PC-9 (cell line): ENCODE data around the gene ELN. TPM values are rescaled to one million over a fixed set of nuclear protein-coding genes. Genes with fewer than 3 reads are reported as not detected.

Experiments
- BruUV-seq: library from RNA; stranded (reverse); fragments of 400-500 nt; replicated peaks from 2 replicates; lab custom pipeline; 2021; lab: Mats Ljungman, UMichigan
- CTCF ChIA-PET: fragments of 300-600 bp; sonication (Branson Sonifier 250); formaldehyde crosslinking; loops from one replicate; lab custom pipeline; 2022; ENCODE audit warnings: antibody characterized with exemption; lab: Charles Lee
- POLR2A ChIA-PET: fragments of 300-600 bp; sonication (Branson Sonifier 250); formaldehyde crosslinking; loops from one replicate; lab custom pipeline; 2022; ENCODE audit warnings: antibody characterized with exemption; ENCODE audit not compliant: unreplicated experiment; lab: Charles Lee
- DNase-seq, 2 experiments: peaks; one replicate each; pipeline versions ENCODE4 v3.0.0 to v3.0.0-alpha.2; 2015 to 2022; ENCODE audit warnings: mixed read lengths in 1 of 2
- H2AFZ ChIP-seq: fragments of 200-600 bp; sonication (generic); 2 replicates; pipeline ENCODE4 v1.8.1; 2017; ENCODE audit warnings: antibody characterized with exemption
- H3F3A ChIP-seq: fragments of 200-600 bp; sonication (generic); 2 replicates; pipeline ENCODE4 v1.8.1; 2017; ENCODE audit warnings: antibody characterized with exemption, mild to moderate bottlenecking, low read depth; ENCODE audit not compliant: insufficient read depth
- H3K27ac ChIP-seq: fragments of 200-600 bp; sonication (generic); 2 replicates; pipeline ENCODE4 v1.6.1; 2016; ENCODE audit warnings: mixed run types
- H3K27me3 ChIP-seq: fragments of 200-600 bp; sonication (generic); 2 replicates; pipeline ENCODE4 v1.6.1; 2016; ENCODE audit warnings: low read depth, mixed run types; ENCODE audit not compliant: insufficient read depth
- H3K36me3 ChIP-seq: fragments of 200-600 bp; sonication (generic); 2 replicates; pipeline ENCODE4 v1.6.1; 2016; ENCODE audit warnings: low read depth, mixed run types
- H3K4me1 ChIP-seq: fragments of 200-600 bp; sonication (generic); replicated peaks from 2 replicates; pipeline ENCODE4 v1.6.1; 2016; ENCODE audit warnings: mixed run types; ENCODE audit not compliant: insufficient read depth
- H3K4me2 ChIP-seq: fragments of 200-600 bp; sonication (generic); 2 replicates; pipeline ENCODE4 v1.6.1; 2017; ENCODE audit warnings: mixed run types
- H3K4me3 ChIP-seq: fragments of 200-600 bp; sonication (generic); 2 replicates; pipeline ENCODE4 v1.6.1; 2016; ENCODE audit warnings: mixed run types
- H3K79me2 ChIP-seq: fragments of 200-600 bp; sonication (generic); 2 replicates; pipeline ENCODE4 v1.6.1; 2017; ENCODE audit warnings: low read depth, mixed run types
- H3K9me2 ChIP-seq: fragments of 200-600 bp; sonication (generic); 2 replicates; pipeline ENCODE4 v1.8.1; 2017; ENCODE audit warnings: mild to moderate bottlenecking; ENCODE audit not compliant: insufficient read depth
- H3K9me3 ChIP-seq: fragments of 200-600 bp; sonication (generic); 2 replicates; pipeline ENCODE4 v1.8.1; 2016; ENCODE audit warnings: low read depth; ENCODE audit not compliant: insufficient read depth
- H4K20me1 ChIP-seq: fragments of 200-600 bp; sonication (generic); 2 replicates; pipeline ENCODE4 v1.8.1; 2017; ENCODE audit not compliant: insufficient read depth
- EZH2 ChIP-seq: fragments of 200-600 bp; sonication (generic); IDR thresholded peaks from 2 replicates; pipeline ENCODE4 v1.8.0; 2017; ENCODE audit warnings: antibody characterized with exemption, low read depth
- intact Hi-C: fragments of 100-400 bp; cut with micrococcal nuclease; formaldehyde crosslinking; loops from one replicate; pipeline ENCODE4 v1.10.0; 2022; ENCODE audit not compliant: unreplicated experiment
- total RNA-seq: library from RNA; stranded (reverse); gene quantifications from 2 replicates; pipeline ENCODE4 v1.2.3, GENCODE V29; 2021
- TF ChIP-seq, protein P1 (sequence below): fragments of 200-600 bp; sonication (generic); conservative IDR thresholded peaks from 2 replicates; pipeline ENCODE4 v1.6.1; 2017; ENCODE audit warnings: mixed run types, antibody characterized with exemption, mild to moderate bottlenecking, moderate library complexity

ELN gene
- total RNA-seq, 1 experiment from 2014 or later = 0.11 TPM

DNA sequence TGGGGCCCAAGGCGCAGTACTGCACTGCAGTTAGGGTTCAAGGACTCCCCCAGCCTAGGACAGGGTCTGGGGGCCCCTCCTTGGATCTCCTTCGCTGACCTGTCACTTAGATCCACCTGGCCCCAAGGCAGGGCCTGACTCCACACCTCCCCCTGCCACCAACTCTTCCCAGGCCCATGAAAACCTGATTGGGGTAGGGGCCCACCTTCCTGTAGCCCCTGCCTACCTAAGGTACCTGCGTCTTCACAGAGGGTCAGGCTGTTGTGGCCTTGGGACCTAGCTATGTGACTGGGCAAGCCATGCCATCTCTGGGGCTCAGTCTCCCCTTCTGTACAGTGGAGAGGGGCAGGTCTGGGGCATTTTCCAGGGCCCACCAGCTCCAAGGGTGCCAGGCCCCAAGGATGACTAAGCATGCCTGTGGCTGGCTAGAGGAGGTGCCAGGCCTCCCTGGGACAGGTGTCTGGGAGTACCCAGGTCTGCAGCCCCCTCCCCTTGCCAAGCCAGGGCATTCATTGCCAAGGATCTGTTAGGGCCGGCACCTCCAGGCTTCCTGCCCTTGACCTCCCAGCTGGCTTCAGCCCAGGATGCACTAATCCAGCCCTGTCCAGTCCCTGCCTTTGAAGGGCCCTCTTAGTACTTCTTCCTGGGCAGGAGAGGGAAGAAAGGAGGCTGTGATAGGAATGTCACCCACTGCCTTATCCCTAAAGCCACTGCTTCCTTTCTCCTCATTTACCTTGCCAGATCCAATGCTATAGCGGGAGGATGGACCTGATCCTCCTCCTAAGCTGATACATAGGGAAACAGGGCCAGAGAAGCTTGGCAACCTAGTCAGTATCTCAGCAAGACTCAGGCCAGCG, 57.0 kb downstream of the ELN start:
- peak overlapping the region; percentile 96 for H3K4me2 ChIP-seq
- H3K27ac ChIP-seq = peak overlapping the region; percentile 62
- peak; percentile 50 to 58 for DNase-seq
- H3K9me3 ChIP-seq = no peaks in the 10 kb centered on the region
- TF ChIP-seq, protein P1, sequence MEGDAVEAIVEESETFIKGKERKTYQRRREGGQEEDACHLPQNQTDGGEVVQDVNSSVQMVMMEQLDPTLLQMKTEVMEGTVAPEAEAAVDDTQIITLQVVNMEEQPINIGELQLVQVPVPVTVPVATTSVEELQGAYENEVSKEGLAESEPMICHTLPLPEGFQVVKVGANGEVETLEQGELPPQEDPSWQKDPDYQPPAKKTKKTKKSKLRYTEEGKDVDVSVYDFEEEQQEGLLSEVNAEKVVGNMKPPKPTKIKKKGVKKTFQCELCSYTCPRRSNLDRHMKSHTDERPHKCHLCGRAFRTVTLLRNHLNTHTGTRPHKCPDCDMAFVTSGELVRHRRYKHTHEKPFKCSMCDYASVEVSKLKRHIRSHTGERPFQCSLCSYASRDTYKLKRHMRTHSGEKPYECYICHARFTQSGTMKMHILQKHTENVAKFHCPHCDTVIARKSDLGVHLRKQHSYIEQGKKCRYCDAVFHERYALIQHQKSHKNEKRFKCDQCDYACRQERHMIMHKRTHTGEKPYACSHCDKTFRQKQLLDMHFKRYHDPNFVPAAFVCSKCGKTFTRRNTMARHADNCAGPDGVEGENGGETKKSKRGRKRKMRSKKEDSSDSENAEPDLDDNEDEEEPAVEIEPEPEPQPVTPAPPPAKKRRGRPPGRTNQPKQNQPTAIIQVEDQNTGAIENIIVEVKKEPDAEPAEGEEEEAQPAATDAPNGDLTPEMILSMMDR = no peak
- no peak for TF ChIP-seq EZH2
- intact Hi-C loops = loop anchor here (1.0 to 2.0 kb wide), 2 partner anchors 8 to 90 kb away; partner anchors contain the start of gene EIF4H
- H3K9me2 ChIP-seq = no peaks in the 10 kb centered on the region
- H3K36me3 ChIP-seq = peaks cover 11% of the 10 kb centered on the region; the same call in 1 of the 2 replicates
- BruUV-seq = TSS peak; percentile 28
- H3K4me3 ChIP-seq = peak overlapping the region; percentile 97
- ChIA-PET POLR2A (interaction anchor here (0.6 kb wide), 2 partner anchors 113 to 1512 kb away, joined by 4 to 5 read pairs; no protein-coding TSS in a partner anchor), CTCF (interaction anchor here (0.6 kb wide), 1 partner anchor 48 kb away, joined by 3 read pairs; no protein-coding TSS in a partner anchor)
- H4K20me1 ChIP-seq = peaks cover 6% of the 10 kb centered on the region; the same call in 1 of the 2 replicates
- peaks cover 18% of the 10 kb centered on the region for H3K4me1 ChIP-seq
- no peaks in the 10 kb centered on the region for H3K27me3 ChIP-seq
- peaks cover 32% of the 10 kb centered on the region for H3K79me2 ChIP-seq
- H3F3A ChIP-seq = peaks cover 17% of the 10 kb centered on the region
- H2AFZ ChIP-seq = peak overlapping the region; percentile 85

DNA sequence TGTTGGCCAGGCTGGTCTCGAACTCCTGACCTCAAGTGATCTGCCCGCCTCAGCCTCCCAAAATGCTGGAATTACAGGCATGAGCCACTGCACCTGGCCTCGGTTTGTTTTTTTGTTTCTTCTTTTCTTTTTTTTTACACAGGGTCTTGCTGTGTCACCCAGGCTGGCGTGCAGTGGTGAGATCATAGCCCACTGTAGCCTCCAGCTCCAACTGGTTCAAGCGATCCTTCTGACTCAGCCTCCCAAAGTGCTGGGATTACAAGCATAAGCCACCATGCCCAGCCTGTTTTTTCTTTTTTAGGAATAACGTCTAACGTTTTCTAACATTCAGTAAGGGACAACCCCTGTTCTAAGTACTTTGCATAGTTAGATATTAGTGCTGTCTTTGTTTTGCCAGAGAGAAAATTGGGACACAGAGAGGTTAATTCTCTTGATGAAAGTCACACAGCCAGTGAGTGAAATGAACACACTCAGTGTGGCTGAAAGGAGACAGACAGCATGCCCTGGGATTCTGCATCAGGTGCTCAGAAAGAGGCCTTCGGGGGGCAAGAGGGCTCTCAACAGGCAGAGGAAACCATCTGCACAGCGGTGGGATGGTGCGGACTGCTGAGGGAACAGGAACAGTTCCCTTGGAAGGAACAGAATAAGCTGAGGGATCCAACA, 59.9 kb downstream of the ELN start:
- Histone ChIP-seq H3K36me3 (peaks cover 11% of the 10 kb centered on the region; the same call in 1 of the 2 replicates), H3K4me2 (no peak overlapping the region), H3K27ac (no peak overlapping the region), H3K9me3 (no peaks in the 10 kb centered on the region), H3K9me2 (no peaks in the 10 kb centered on the region), H3K27me3 (no peaks in the 10 kb centered on the region), H2AFZ (no peak overlapping the region), H3K4me3 (no peak overlapping the region), H3F3A (peaks cover 30% of the 10 kb centered on the region; the same call in 1 of the 2 replicates), H3K4me1 (peaks cover 26% of the 10 kb centered on the region), H4K20me1 (peaks cover 6% of the 10 kb centered on the region; the same call in 1 of the 2 replicates), H3K79me2 (peaks cover 32% of the 10 kb centered on the region)
- TF ChIP-seq EZH2 = no peak
- TF ChIP-seq, protein P1 = no peak
- BruUV-seq = no TSS peak
- intact Hi-C loops = no loop called here
- DNase-seq = no peak
- CTCF ChIA-PET = no interaction called here
- POLR2A ChIA-PET = no interaction called here

DNA sequence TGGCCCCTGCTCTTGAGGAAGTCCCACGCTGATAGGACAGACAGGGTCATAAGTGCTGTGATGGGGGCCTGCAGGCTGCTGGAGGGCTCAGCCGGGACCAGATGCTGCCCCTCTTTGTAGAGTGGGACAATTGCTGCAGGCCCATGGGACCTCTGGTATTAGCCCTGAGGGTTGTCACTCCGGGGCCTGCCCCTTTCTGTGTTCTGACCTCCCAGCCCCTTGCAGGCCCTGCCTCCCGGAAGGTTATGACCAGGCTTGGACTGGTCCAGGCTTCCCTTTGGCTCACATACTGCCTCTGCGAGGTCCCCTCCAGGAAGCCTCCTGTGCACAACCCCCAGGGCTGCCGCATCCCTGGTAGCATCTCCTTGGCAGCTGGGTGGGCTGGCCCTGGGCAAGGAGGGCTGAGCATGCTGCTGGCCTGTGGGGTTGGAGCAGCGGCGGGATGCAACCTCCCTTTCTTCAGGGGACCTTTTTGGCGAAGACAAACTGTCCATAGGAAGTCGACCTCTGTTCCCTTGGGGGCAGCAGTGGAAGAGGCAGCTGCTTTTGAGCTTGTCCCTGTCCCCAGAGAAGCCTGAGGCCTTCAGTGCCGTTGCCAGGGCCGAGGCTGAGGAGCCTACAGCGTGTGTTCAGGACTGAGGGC, 64.5 kb downstream of the ELN start:
- CTCF ChIA-PET = no interaction called here
- Histone ChIP-seq H3K27ac (peak overlapping the region; percentile 78), H2AFZ (no peak overlapping the region), H3K4me1 (peaks cover 38% of the 10 kb centered on the region), H3K79me2 (peaks cover 24% of the 10 kb centered on the region), H3K9me2 (no peaks in the 10 kb centered on the region), H4K20me1 (peaks cover 6% of the 10 kb centered on the region; the same call in 1 of the 2 replicates), H3K4me2 (peak overlapping the region; percentile 76; the same call in 1 of the 2 replicates), H3F3A (peaks cover 45% of the 10 kb centered on the region; the same call in 1 of the 2 replicates), H3K27me3 (no peaks in the 10 kb centered on the region), H3K36me3 (peaks cover 15% of the 10 kb centered on the region), H3K4me3 (no peak overlapping the region), H3K9me3 (peaks cover under 1% of the 10 kb centered on the region; the same call in 1 of the 2 replicates)
- POLR2A ChIA-PET = no interaction called here
- BruUV-seq = no TSS peak
- intact Hi-C loops = loop anchor here (5.0 kb wide), 1 partner anchor 40 kb away; no protein-coding TSS in a partner anchor
- DNase-seq = no peak
- TF ChIP-seq, protein P1 = no peak
- no peak for TF ChIP-seq EZH2
